A673 (cell line): Measurements from ENCODE around the gene STPG1. TPM values are rescaled to one million over a fixed set of nuclear protein-coding genes. Genes with fewer than 3 reads are reported as not detected.

Source experiments
- BruUV-seq: library from RNA; stranded (reverse); fragments of 400-500 nt; replicated peaks from 2 replicates; lab custom pipeline; 2021; lab: Mats Ljungman, UMichigan
- CTCF ChIA-PET: fragments of 300-600 bp; sonication (Branson Sonifier 250); formaldehyde crosslinking; loops from one replicate; lab custom pipeline; 2022; ENCODE audit warnings: antibody characterized with exemption; lab: Charles Lee
- POLR2A ChIA-PET: fragments of 300-600 bp; sonication (Branson Sonifier 250); formaldehyde crosslinking; loops from one replicate; lab custom pipeline; 2022; ENCODE audit warnings: antibody characterized with exemption; ENCODE audit not compliant: low non-redundant PET; lab: Charles Lee
- DNase-seq: peaks from one replicate; pipeline ENCODE4 v3.0.0-alpha.2; 2015; ENCODE audit warnings: low spot score
- H3K27ac ChIP-seq: fragments of 200-600 bp; sonication (generic); 2 replicates; pipeline ENCODE4 v1.5.1; 2016; ENCODE audit warnings: mixed run types, low read depth, mild to moderate bottlenecking, mixed read lengths, antibody characterized with exemption, low read length; ENCODE audit not compliant: poor library complexity, severe bottlenecking
- H3K27me3 ChIP-seq: fragments of 200-600 bp; sonication (generic); replicated peaks from 2 replicates; pipeline ENCODE4 v1.6.1; 2017; ENCODE audit warnings: mixed run types, low read depth, mild to moderate bottlenecking, mixed read lengths, antibody characterized with exemption, low read length; ENCODE audit not compliant: insufficient read depth, poor library complexity
- H3K36me3 ChIP-seq: fragments of 200-600 bp; sonication (generic); 2 replicates; pipeline ENCODE4 v1.6.1; 2016; ENCODE audit warnings: mixed run types, mild to moderate bottlenecking, mixed read lengths, antibody characterized with exemption, low read length; ENCODE audit not compliant: insufficient read depth, poor library complexity, severe bottlenecking
- H3K4me1 ChIP-seq: fragments of 200-600 bp; sonication (generic); 2 replicates; pipeline ENCODE4 v1.6.1; 2017; ENCODE audit warnings: mixed run types, mild to moderate bottlenecking, mixed read lengths, antibody characterized with exemption, low read length; ENCODE audit not compliant: insufficient read depth, poor library complexity, severe bottlenecking
- H3K4me3 ChIP-seq: fragments of 200-600 bp; sonication (generic); 2 replicates; pipeline ENCODE4 v1.5.1; 2016; ENCODE audit warnings: low read depth, mixed run types, mild to moderate bottlenecking, mixed read lengths, low read length; ENCODE audit not compliant: poor library complexity, severe bottlenecking
- H3K9me3 ChIP-seq: fragments of 200-600 bp; sonication (generic); 2 replicates; pipeline ENCODE4 v1.6.1; 2016; ENCODE audit warnings: mixed run types, low read depth, mild to moderate bottlenecking, mixed read lengths, antibody characterized with exemption, low read length; ENCODE audit not compliant: poor library complexity, severe bottlenecking
- EZH2 ChIP-seq: fragments of 200-600 bp; sonication (generic); IDR thresholded peaks from 2 replicates; pipeline ENCODE4 v1.6.1; 2017; ENCODE audit warnings: borderline replicate concordance, low read depth, mild to moderate bottlenecking, mixed read lengths, antibody characterized with exemption, low read length; ENCODE audit not compliant: poor library complexity, severe bottlenecking
- intact Hi-C: fragments of 100-400 bp; cut with micrococcal nuclease; formaldehyde crosslinking; loops from one replicate; pipeline ENCODE4 v1.10.0; 2022; ENCODE audit not compliant: unreplicated experiment
- total RNA-seq: library from RNA; stranded (reverse); gene quantifications from 2 replicates; pipeline ENCODE4 v1.2.3, GENCODE V29; 2021
- TF ChIP-seq, protein P1 (sequence below): fragments of 300-800, 200-600 bp; sonication (generic); conservative IDR thresholded peaks from 2 replicates; pipeline ENCODE4 v1.5.1; 2017; ENCODE audit warnings: low read depth, mild to moderate bottlenecking, antibody characterized with exemption, low read length, moderate library complexity, mixed read lengths

The STPG1 gene
- total RNA-seq, 1 experiment from 2014 or later: 7.2 TPM

DNA sequence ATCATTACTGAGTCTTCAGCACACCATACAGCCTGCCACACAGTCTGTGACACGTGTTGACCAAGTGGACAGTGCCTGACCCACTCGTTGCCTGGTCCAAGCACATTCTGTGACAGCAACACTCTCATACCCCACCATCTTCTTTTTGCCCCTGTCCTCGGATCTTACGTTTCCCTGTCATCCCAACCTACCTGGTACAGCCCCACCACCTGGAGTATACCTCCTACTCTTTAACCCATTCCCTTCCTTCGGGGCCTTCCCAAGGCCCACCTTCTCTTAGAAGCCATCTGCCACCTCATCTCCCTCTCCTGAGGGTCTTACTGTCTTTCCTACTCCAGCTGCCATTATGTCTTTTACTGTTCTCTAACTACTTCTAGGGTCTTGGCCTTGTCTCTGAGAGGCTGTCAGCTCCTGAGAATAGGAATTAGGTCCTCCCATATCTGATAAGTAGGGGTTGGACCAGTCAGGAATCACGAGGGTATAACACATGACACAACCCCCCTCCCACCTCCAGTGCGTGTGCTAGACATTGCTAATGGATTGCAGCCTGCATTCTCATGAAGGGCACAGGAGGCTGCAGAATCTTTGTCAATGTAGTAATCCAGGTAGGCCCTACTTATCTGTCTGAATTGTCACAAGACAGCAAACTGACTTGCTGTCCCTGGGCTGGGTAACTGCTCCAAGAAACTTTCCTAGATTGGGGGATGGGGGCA is 81.5 kb downstream of the STPG1 start:
- CTCF ChIA-PET: no interaction called here

DNA sequence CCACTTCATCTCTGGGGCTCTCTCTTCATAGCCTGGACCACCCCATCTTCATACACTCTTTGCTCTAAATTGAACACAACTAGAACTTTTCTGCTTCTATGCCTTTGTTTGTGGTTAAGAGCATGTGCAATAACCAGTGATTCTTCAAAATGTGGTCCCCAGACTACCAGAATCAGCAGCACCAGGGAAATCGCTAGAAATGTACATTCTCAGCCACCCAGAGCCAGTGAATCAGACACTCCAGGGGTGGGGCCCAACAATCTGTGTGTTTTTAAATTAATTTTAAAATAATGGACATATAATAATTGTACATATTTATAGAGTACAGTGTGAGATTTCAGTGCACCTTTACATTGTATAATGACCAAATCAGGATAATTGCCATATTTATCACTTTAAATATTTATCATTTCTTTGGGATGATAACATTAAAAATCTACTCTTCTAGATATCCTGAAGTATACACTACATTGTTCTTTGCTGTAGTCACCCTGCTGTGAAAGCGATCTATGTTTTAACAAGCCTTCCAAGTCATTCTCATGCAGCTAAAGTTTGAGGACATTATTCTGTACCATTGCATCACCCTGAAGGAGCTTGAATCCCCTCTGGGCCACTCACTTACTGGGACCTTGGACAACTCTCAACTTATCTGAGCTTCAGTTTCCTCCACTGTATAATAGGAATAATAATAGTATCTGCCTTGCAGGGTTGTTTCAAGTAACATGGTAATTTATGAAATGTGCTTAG is 83.6 kb downstream of the STPG1 start:
- CTCF ChIA-PET: no interaction called here
- intact Hi-C loops: no loop called here
- Histone ChIP-seq H3K9me3 (no peaks in the 10 kb centered on the region), H3K27ac (peak overlapping the region; percentile 24), H3K4me3 (no peak overlapping the region), H3K4me1 (peaks cover 13% of the 10 kb centered on the region), H3K27me3 (no peaks in the 10 kb centered on the region), H3K36me3 (no peaks in the 10 kb centered on the region)
- peak; percentile 59 for DNase-seq
- TF ChIP-seq, protein P1, sequence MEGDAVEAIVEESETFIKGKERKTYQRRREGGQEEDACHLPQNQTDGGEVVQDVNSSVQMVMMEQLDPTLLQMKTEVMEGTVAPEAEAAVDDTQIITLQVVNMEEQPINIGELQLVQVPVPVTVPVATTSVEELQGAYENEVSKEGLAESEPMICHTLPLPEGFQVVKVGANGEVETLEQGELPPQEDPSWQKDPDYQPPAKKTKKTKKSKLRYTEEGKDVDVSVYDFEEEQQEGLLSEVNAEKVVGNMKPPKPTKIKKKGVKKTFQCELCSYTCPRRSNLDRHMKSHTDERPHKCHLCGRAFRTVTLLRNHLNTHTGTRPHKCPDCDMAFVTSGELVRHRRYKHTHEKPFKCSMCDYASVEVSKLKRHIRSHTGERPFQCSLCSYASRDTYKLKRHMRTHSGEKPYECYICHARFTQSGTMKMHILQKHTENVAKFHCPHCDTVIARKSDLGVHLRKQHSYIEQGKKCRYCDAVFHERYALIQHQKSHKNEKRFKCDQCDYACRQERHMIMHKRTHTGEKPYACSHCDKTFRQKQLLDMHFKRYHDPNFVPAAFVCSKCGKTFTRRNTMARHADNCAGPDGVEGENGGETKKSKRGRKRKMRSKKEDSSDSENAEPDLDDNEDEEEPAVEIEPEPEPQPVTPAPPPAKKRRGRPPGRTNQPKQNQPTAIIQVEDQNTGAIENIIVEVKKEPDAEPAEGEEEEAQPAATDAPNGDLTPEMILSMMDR: no peak
- no peak for TF ChIP-seq EZH2
- POLR2A ChIA-PET: interaction anchor here (0.5 to 0.6 kb wide), 2 partner anchors 32 to 113 kb away, joined by 4 read pairs; no protein-coding TSS in a partner anchor
- no TSS peak for BruUV-seq

More for the DNA sequence above, 81.5 kb downstream of the STPG1 start:
- BruUV-seq: no TSS peak
- H3K9me3 ChIP-seq: no peaks in the 10 kb centered on the region
- H3K36me3 ChIP-seq: no peaks in the 10 kb centered on the region
- no peak overlapping the region for H3K27ac ChIP-seq
- H3K4me1 ChIP-seq: peaks cover 13% of the 10 kb centered on the region
- POLR2A ChIA-PET: no interaction called here
- intact Hi-C loops: no loop called here
- no peaks in the 10 kb centered on the region for H3K27me3 ChIP-seq
- no peak overlapping the region for H3K4me3 ChIP-seq
- DNase-seq: no peak
- TF ChIP-seq, protein P1: no peak
- TF ChIP-seq EZH2: no peak

DNA sequence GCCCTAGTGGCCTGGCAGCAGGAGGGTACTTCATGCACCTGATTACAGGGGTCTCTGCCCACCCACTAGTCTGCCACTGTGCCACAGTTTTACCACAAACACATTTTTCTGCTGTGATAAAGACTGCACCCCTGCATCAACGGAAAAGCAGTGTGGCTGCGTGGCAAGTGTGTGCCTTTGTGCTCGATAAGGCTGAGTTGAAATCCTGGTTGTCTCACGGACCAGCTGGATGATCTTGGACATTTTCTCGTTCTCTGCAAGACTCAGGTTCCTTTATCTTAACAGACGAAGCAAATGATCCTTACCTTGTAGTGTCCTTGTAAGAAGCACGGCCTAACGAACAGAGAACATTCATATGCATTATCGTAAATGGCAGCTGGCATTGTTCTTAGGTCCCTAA is 84.3 kb downstream of the STPG1 start:
- Histone ChIP-seq H3K9me3 (no peaks in the 10 kb centered on the region), H3K4me3 (no peak overlapping the region), H3K27me3 (no peaks in the 10 kb centered on the region), H3K36me3 (no peaks in the 10 kb centered on the region), H3K4me1 (peaks cover 13% of the 10 kb centered on the region), H3K27ac (no peak overlapping the region)
- no peak for DNase-seq
- ChIA-PET POLR2A (no interaction called here), CTCF (no interaction called here)
- TF ChIP-seq EZH2: no peak
- TF ChIP-seq, protein P1: no peak
- intact Hi-C loops: no loop called here
- BruUV-seq: no TSS peak
